Measurements from ENCODE around the gene YPEL3.

GRCh38 chr16:30075503-30076275, 20.3 kb downstream of the YPEL3 start, which contains the start of gene PPP4C:
- TF ChIP-seq CTCF (IDR thresholded peaks at IDR 0.05) = peak in 3 of 6 experiments; percentile 4 to 12 (median 10)
- TF ChIP-seq POLR2A (IDR thresholded peaks at IDR 0.05) = peak; percentile 84 to 85

Data from Peyer's patch (tissue), 4 donors.